COLO668 (cell line): ENCODE results near the gene MIF.
"Not testable (repeated sequence)": the region's sequence is repeated elsewhere in the genome, so short reads cannot be mapped to it uniquely, and the experiment has no call there.

ENCODE experiments used
- DNase-seq: peaks from one replicate; lab custom pipeline; 2025; ENCODE audit not compliant: unreplicated experiment; lab: John Stamatoyannopoulos, UW

The MIF gene

DNA sequence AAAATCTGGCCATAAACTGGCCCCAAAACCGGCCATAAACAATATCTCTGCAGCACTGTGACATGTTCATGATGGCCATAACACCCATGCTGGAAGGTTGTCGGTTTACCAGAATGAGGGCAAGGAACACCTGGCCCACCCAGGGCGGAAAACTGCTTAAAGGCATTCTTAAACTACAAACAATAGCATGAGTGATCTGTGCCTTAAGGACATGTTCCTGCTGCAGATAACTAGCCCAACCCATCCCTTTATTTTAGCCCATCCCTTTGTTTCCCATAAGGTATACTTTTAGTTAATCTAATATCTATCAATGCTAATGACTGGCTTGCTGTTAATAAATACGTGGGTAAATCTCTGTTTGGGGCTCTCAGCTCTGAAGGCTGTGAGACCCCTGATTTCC is 6.0 kb downstream of the MIF start:
- not testable (repeated sequence) for DNase-seq

DNA sequence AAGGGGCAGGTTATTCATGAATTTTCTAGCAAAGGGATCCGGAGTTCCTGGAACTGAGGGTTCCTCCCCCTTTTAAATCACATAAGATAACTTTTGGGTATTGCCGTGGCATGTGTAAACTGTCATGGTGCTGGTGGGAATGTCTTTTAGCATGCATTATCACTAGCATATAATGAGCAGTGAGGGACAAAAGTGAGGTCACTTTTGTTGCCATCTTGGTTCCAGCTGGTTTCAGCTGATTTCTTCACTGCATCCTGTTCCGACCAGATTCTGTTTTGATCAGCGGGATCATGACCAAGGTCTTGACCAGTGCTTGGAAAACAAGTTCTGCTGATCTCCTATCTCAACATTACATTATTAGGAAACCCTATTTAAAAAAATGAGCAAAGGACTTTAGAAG is 7.4 kb downstream of the MIF start:
- no peak for DNase-seq

DNA sequence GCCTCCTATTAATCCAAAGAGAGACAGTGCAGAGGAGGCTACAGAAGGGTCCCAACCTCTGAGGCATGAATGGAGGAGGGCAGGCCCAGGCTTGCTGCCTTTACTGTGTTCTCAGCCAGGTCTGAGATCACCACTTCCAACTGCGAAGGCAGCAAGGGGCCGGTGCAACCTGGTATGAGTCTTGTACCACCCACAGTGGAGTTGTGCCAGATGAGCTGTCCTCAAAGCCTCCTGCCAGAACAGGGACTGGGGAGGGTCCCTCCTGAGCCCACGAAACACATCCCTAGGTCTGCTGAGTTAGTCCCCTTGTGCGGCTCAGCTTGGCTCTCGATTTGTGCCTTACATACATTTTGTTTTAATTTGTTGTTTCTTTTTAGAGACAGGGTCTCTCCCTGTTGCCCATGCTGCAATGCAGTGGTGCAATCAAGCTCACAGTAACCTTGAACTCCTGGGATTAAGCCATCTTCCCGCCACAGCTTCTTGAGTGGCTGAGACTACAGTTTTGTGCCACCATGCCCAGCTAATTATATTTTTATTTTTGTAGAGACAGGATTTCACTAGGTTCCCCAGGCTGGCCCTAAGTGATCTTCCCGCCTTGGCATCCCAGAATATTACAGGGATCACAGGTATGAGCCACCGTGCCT is 9.3 kb downstream of the MIF start:
- DNase-seq: no peak

DNA sequence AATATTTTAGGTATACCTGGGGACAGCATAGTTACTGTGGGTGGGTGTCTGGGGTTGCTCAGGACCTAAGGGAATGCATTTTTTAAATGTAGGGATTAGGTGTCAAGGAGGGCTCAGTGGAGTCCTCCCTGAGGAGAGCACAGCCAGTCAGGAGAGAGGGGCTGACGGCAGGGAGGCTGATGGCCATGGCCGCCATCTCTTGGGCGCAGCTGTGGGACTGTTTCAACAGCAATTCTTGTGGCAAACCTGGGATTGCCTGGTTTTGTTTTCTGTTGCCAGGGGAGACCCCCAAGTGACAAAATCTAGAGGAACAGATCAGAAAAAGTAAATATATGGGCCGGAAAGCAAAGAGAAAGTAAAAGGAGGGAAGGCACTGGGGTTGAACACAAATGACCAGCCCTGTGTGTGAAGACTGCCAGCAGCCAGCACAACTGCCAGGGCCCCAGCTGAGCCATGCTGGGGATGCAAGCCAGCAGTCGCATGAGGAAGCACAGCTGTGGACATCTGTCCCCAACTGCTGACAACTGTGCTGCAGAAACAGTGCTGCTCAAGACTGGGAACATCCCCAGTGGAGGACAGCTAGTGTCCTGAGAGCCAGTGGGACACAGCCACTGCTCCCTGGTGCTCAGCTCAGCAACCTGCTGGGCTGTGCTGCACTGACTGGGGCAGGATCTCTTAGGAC is 10.5 kb downstream of the MIF start:
- no peak for DNase-seq

DNA sequence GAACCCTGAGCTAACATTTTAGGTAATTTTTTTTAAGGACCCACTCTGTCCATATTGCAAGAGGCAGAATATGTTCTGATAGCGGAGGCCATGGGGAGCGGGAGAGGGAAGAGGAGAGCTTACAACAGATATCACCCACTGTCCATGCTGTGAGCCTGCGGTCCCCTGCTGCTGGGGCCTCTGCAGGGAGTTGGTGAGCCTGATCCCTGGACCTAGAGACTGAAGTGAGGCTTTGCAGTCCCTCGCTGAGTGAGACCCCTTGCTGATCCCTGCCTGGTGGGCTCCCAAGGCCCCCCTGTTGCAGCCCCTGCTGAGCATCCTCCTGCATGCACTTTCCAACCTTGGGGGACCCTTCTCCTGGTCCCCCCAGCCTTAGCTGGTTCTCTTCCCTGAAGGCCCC is 12.5 kb downstream of the MIF start:
- no peak for DNase-seq

DNA sequence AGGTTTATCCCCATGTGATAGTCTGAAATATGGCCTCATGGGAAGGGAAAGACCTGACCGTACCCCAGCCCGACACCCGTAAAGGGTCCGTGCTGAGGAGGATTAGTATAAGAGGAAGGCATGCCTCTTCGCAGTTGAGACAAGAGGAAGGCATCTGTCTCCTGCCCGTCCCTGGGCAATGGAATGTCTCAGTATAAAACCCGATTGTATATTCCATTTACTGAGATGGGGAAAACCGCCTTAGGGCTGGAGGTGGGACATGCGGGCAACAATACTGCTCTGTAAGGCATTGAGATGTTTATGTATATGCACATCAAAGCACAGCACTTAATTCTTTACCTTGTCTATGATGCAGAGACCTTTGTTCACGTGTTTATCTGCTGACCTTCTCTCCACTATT is 13.2 kb downstream of the MIF start:
- not testable (repeated sequence) for DNase-seq

DNA sequence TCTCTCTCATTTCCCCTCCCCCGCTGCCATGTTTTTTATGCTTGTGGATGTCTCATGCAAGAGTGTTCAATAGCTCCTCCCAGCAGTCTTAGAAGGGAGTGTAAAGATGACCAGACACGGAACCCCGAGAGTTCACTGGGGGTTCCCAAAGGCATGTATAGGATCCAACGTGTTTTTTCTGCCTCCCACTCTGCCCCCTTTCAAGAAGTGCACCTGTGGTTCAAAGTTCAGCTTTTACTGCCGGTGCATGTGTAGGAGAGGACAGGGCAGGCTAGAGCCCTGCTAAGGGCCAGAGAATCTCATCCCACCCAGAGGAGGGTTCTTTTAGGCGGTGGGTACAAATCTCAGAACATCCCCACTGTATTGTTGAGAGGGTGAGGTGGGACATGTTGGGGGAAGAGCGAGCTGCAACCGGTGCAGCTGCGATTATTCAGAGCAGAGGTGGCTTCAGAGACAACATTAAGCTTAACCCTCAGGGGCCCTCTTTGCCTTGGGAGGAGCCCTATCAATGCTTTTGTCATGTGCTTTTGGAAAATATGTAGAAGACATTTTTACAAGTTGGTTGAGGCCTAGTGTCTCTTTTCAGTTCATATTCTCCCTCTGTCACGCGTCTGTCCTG is 14.5 kb downstream of the MIF start:
- no peak for DNase-seq

DNA sequence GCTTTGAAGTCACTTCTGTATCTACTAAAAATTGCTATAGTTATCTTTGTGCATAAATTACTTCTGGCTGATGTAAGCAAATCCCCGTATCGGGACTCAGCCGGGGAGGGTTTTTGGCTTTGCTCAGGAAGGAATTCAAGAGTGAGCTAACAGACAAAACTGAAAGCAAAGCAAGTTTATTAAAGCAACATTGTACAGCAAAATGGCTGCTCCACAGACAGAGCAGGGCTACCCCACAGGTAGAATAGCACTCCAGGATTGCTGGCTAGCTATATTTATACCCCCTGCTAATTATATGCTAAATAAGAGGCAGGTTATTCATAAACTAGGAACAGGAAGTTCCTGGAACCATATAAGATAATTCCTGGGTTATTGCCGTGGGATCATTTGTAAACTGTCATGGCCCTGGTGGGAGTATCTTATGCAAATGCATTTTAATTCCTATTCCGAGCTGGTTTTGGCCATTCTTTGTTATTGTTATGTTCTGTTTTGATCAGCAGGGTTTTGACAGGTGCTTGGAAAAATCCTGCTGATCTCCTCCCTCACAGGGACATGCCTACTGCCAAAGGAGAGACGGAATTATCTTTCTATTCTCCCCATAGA is 15.2 kb downstream of the MIF start:
- no peak for DNase-seq

DNA sequence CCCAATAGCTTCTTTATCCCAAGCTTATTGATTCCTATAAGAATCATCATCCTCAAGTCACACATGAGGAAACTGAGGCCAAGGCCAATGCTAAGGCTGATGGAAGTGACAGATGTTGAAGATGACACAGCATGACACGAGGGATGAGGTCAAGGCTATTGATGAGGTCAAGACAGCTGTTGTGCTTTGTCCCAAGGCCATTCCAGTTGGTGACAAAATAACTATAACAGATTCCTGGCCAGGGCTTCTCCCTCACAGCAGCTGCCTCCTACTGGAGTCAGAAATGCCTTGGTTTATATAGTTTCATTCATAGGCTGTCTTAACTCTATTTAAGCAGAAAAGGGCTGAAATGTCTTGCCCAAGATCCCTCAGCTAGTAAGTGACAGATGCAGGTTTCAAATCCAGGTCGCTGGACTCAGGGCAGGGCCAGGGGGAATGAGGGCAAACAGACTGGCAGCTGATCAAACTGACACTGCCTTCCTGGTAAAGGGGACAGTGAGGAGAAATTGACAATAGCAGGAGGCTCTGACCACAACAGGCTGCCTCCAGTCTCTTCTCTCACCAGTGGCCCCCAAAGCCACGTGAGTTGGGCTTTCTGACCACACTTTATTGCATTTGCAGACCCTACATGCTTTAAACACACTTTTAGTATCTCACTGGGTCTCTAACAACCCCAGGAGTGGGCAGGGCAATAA is 16.5 kb downstream of the MIF start:
- DNase-seq: peak; percentile 62

DNA sequence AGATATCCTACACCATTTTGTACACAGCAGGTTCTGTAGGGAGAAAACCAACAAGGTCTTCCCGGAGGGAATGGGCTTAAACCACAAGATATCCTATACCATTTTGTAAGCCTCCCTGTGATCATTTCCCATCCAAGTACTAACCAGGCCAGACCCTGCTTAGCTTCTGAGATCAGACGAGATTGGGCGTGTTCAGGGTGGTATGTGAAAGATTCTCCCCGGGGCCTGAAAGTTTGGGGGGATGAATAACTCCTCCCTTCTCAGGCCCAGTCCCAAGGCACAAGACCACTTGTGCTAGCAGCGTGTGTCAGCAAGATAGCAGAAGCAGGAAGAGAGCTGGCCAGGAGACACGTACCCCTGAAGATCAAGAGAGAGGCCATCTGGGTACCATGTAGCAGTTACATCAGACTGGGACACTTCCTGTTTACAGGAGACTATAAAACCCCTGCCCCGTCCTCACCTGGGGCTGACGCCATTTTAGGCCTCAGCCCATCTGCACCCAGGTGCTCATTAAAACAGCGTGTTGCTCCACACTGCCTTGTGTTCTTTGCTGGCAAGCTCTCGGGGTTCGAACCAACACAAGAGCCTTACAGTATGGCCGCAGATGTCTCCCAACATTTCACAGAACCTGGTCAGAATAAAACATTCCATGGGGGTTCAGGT is 17.3 kb downstream of the MIF start:
- no peak for DNase-seq

DNA sequence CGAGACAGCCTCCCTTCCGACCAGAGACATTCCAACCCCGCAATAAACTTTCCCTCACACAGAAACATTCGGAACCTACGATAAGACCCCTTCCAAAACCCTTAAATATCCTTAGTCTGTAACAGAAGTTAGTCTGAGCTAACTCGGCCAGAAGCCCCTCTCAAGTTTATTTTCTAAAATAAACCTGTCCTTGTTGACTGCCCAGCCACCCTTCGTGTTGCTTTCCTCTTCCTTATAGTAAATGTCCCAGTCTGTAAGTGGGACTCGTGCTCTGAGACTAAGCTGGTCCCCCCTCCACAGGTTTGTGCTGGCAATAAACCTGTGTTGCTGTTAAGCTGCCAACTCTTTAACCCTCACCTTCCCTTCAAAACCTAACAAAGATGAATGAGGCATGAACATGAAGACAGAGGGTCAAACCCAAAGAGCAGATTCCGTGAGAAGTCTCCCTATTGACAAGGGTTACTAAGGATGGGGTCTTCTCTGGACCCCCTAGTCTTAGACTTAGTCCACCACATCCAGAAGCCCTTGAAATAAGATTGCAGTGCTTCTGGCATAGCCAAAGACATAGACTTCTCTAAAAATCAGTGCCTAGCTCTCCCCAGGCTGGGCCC is 18.2 kb downstream of the MIF start:
- DNase-seq: no peak

DNA sequence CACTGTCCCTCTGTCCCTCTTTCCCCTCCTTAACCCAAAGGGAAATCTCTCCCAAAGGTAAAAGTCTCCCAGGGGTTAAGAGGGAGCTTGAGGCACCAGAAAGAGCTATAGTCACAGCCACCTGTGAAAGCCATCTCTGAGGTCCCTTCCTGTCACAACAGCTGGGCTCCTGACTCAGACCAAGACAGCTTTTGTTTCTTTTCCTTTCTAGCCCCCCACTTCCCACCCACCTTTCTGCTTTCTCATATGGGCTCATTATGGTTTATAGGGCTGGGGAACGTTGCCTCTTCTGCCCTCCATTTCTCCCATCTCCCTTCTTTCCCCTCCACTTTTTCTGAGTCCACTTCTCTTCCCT is 19.1 kb downstream of the MIF start:
- no peak for DNase-seq

DNA sequence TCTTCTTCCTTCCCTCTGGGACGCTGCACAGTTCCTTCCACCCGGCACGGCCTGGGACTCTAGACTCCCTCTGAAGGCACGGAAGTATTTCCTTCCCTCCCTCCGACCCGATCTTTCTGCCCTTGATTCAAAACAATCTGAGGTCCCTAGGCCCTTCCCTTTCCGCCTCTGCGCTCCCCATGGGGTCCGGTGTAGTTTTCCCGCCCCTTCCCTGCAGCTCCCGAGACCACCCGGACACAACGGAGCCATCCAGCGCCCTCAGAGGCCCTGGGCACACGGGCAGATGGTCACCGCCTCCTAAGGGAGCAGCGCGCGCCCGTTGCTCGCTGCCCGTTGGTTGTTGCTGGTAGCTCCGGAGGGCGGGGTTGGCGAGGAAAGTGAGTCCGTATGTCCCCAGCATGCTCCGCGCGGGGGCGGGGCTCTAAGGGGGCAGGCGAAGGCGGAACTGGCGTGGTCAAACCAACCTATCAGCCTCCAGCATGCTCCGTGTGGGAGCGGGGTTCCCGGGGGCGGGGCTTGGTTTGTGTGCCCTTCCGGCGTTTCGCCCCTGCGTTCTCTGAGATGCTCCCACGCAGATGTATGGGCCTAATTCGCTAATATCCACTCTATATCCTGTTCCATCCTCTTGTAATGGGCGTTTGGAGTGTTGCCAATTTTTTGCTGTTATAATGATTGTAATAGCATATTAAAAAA is 19.6 kb downstream of the MIF start:
- DNase-seq: peak; percentile 100

DNA sequence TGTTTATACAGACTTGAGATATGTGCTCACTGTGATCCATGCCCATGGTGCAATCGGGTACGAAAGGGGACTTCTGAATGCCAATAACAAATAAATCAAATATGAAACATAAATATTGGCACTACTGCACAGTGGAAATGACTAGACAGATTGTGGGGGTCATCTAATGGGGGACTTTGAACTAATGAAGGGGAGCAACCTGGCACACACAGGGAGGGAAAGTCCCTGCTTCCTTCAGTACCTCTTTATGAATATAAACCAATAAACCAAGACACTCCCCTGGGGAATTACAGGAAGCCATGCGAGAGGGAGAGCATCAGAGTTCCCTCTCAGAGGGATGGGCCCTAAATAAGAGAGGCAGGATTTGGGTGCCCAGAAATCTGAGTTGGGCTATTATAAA is 21.1 kb downstream of the MIF start:
- no peak for DNase-seq

DNA sequence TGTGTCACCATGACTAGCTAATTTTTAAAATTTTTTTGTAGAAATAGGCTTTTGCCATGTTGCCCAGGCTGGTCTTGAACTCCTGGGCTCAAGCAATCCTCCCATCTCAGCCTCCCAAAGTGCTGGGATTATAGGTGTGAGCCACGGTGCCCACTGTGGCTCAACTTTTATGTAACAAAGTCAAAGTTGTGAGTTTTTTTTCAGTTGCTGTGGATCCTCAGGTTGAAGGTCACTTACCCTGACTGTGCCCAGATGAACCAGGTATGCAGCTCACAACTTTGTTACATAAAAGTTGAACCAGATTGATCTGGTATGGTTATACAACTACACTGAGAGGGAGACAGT is 26.1 kb downstream of the MIF start:
- DNase-seq: not testable (repeated sequence)

DNA sequence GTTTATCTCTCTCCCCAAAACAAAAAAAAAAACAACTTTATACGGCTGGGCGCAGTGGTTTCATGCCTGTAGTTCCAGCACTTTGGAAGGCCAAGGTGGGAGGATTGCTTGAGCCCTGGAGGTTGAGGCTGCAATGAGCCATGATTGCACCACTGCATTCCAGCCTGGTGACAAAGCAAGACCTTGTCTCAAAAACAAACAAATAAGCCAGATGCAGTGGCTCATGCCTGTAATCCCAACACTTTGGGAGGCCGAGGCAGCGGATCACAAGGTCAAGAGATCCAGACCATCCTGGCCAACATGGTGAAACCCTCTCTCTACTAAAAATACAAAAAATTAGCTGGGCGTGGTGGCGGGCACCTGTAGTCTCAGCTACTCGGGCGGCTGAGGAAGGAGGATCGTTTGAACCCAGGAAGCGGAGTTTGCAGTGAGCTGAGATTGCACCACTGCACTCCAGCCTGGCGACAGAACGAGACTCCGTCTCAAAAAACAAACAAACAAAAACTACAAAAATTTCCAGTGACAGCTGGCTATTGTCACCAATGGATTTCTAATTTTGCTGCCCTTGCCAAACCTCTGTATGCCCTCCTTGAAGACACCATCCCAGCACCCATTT is 27.5 kb downstream of the MIF start:
- not testable (repeated sequence) for DNase-seq

DNA sequence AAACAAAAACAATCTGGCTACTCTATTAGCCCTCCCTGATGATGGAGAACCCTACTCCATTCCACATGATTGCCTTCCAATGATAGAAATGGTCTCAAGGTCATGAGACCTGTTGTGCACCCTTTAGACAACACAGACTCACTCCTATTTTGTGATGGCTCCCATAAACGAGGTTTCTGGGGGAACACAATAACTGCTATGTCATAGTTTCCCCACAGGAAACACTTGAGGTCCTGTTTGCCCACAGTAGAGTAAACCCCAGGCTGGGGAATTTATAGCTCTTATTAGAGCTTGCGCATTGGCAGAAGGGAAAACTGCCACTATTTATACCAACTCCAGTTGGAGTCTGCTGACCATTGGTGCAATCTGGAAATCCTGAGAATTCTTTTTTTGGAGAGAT is 28.7 kb downstream of the MIF start:
- no peak for DNase-seq

DNA sequence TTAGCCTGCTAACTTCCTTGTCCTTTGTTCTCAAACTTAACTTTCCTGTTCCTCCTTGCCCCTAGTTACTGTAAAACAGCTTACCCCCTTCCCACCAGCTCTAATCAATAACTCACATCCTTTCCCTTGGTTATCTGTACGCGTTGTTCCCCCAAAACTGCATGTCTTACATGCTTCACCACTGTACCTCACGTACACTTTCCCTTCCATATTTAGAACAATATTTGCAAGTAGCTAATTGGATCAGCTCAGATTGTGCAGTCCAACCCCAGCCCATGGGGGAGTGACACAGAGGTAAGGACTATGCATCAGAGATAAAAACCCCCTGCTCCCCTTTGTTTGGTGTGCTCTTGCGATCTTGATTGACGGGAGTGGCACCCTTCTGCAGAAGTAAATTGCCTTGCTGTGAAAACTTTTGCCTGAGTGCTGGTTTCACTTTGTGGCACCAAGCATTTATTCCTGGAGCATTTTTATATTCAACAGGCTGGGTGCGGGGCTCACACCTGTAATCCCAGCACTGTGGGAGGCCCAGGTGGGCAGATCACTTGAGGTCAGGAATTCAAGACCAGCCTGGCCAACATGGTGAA is 30.9 kb downstream of the MIF start:
- no peak for DNase-seq

DNA sequence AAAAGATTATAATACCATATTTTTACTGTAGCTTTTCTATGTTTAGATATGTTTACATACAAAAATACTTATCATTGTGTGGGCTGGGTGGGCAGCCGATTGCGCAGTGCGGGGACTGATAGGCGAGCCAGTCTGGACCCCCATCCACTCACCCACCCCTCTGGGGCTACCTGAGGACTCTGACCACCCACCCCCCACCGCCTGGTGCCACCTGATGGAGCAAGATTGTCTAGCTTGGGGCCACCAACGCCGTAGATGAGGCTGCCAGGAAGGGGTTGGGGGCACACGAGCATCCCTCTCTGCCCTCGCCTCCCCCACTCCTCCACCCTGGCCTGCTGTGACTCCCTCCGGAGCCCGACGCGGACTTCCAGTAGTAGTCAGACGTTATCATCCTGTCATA is 32.4 kb downstream of the MIF start:
- no peak for DNase-seq
